T47D (cell line): Measurements from ENCODE around the gene TMOD3.
"Not testable (repeated sequence)": the region's sequence is repeated elsewhere in the genome, so short reads cannot be mapped to it uniquely, and the experiment has no call there.

ENCODE experiments used
- DNase-seq, 2 experiments: peaks; one replicate each; pipeline versions ENCODE4 v3.0.0 to v3.0.0-alpha.2; 2011 to 2012; ENCODE audit warnings: low read depth in 1 of 2, low spot score in 1 of 2
- JUND ChIP-seq: IDR thresholded peaks from 2 replicates; pipeline ENCODE4 v1.6.1; 2012; ENCODE audit warnings: low read depth
- in situ Hi-C: cut with HindIII; loops from 2 replicates; pipeline ENCODE4 v1.10.0; 2016; ENCODE audit warnings: low sequenced_read_pairs, low pct_unique_long_range_greater_than_20kb

Gene TMOD3

DNA sequence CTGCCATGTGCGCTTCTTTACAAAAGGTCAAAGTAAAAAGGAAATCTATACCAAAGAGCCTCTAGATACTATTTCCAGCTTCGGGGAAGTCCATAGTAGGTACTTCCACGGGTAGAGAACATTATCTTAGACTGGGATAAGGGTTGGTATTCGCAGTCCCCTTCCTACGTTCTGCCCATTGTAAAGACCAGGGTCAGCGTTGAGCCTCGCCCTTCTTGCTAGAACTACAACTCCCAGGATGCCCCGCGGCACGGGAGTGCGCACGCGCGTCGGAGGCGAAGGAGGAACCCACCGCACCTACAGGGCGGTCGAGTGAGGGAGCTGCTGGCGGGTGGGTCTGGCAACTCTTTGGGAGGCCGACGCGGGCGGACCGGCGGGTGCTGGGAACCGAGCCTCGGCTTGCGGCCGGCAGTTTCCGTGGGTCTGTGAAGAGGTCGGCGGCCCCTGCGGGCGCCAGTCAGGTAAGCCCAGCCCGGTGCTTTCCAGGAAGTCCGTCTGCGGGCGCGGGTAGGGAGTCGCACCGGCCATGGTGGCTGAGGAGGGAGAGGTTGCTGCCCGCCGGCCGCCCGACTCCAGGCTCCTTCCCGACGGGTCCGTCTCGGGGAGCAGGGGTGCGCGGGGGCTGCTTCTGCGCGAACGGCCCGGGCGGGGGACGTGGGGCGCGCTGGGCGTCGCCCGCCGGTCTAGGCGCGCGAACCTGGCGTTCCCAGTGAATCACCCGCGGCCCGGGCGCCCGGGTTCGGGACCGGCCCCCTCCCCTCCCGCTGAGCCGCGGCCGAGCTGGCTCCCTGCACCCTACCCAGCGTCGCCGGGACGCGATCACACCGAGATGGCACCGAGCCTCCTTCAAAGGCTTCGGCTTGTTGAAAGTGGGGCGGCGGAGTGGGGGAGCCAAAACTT, at the start of gene TMOD3:
Gene TMOD3 (plus strand): TSS at position 278 of the 900 bp plus-strand sequence. CDS start 33,232 bp downstream, outside the sequence.
- no peak for TF ChIP-seq JUND
- peak; percentile 75 to 91 for DNase-seq
- in situ Hi-C loops: no loop called here

DNA sequence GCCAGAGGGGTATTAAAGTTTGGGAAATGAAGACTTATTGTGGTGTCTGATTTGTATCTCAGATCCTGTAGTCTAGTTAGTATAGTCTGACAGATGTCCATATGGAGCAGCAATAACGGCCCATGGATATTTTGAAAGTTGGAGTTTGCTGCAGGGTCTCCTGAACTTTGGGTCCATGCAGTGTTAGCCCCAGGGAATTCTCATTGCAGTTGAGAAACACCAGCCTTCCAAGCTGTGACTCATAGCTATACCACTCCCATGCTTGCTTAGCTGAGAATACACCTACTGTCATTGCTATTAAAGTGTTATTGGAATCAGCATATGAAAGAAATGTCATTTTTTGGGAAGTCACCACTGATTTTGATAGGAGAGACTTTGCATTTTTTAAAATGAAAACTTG, 48.8 kb upstream of the TMOD3 start:
- DNase-seq: no peak
- no peak for TF ChIP-seq JUND
- in situ Hi-C loops: no loop called here

DNA sequence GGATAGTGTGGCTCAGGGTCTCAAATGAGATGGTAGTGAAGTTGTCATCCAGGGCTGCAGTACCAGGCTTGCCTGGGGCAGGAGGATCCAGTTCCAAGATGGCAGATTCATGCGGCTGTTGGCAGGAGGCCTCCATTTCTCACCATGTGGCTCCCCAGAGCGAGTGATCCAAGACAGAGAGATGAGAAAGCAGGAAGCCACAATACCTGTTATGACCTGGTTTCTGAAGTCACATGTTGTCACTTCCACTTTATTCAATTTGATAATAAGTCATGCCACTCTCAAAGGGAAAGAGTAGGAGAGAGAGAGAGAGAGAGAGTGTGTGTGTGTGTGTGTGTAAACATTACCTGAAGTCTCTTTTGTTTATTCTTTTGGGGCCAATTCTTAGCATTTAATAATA, 47.9 kb upstream of the TMOD3 start:
- no peak for TF ChIP-seq JUND
- in situ Hi-C loops: no loop called here
- no peak for DNase-seq

DNA sequence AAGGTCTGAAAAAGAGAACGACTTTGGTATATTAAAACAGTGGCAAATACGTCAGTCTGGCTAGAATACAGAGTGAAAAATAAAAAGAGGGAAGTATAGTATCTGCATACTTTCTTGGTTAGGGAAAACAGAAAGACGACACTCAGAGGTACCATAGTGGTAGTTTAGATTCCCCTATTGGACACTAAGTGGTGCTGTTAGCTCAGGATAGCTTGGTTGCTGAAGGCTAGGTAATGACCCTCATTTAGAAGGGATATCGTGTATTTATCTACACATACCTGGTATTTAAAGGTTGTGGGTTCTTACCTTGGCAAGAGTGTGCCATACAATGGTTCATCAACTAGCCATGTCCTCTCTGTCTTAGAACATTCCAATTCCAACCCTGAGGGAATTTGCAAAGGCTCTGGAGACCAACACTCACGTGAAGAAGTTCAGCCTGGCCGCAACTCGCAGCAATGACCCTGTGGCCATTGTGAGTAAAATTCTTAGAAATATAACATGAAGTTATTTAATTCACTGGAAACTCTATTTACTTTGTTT, 47.0 kb upstream of the TMOD3 start:
- peak in 1 of 2 experiments; percentile 51 for DNase-seq
- in situ Hi-C loops: no loop called here
- no peak for TF ChIP-seq JUND

DNA sequence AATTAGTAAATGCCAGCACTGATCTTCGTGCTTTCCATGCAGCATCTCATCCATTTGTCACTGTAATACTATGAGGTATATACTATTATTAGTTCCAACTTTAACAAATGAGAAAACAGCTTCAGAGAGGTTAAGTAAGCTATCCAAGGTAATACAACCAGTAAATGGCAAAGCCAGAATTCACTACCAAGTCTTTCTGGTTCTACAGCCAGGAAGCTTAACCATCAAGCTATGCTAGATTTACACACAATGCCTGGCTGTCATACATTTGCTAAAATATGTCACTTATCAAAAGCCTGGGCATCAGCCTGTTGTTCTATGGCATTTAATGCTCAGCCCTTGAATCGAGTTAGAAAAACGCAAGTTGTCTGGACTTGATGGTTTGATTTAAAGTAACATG, 45.5 kb upstream of the TMOD3 start:
- no peak for DNase-seq
- no peak for TF ChIP-seq JUND
- in situ Hi-C loops: no loop called here

DNA sequence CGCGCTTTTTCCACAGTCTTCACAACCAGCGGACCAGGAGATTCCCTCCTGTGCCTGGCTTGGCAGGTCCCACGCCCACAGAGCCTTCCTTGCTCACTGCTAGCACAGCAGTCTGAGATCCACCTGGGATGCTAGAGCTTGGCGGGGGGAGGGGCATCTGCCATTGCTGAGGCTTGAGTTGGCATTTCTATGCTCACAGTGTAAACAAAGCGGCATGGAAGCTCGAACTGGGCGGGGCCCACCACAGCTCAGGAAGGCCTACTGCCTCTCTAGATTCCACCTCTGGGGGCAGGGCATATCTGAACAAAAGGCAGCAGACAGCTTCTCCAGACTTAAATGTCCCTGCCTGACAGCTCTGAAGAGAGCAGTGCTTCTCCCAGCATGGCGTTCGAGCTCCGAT, 42.3 kb upstream of the TMOD3 start:
- in situ Hi-C loops, DNase-seq: not testable (repeated sequence)

DNA sequence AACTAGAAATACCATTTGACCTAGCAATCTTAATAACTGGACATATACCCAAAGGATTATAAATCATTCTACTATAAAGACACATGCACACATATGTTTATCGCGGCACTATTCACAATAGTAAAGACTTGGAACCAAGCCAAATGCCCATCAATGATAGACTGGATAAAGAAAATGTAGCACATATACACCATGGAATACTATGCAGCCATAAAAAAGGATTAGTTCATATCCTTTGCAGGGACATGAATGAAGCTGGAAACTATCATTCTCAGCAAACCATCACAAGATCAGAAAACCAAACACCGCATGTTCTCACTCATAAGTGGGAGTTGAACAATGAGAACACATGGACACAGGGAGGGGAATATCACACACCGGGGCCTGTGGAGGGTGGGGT, 37.0 kb upstream of the TMOD3 start:
- in situ Hi-C loops, DNase-seq: not testable (repeated sequence)

DNA sequence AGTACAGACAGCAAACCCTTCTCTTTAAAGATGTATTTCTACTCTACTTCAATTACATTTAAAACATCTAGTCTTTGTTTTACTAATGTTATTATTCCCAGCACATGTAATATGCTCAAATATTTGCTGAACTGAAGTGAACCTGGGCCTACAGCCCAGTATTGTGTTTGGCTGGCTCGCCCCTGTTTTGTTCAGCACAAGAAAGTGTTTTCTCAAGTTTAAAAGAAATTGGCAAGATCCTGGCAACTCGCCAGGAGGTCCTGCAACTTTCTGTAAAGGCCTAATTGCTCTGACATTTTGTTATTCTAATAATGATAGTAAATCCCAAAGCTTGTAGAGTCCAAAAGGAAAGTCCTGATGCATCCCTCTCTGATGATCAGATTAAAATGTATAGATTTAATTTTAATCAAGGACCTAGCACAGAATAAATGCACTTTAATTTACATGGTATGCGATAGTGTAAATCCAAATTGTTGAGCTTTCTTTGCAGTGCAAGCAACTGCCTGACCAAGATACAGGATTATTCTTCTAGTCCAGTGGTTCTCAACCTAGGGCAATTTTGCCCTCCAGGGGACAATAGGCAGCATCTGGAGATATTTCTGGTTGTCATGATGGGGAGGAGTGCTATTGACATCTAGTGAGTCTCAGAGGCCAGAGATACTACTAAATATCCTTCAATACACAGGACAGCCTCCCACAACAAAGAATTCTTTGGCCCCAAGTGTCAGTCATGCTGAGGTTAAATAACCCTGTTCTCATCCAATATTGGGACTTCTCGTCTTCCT, 35.7 kb upstream of the TMOD3 start:
- no peak for TF ChIP-seq JUND
- DNase-seq: no peak
- in situ Hi-C loops: no loop called here

DNA sequence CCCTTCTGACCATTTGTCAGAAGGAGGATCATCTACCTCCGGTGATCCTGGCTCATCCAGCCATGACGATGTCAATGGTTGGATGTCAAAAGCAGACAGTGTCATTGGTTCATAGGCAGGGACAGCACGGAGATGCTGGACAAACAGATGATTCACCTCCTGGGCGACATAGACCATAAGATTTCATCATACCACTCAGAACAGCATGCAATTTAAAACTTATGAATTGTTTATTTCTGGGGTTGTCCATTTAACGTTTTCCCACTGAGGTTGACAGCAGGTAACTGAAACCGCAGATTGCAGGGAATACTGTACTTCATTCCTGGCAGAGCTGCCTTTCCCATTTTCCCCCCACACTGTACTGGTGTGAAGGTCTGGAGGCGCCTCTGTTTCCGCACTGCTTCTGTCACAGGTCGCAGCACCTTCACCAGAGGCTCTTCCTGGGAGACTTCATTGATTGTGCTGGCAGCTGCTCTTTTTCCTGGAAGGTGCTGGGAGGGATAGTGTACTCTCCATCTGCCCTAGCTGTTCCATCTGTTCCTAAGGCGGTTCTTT, 32.5 kb upstream of the TMOD3 start:
- TF ChIP-seq JUND: no peak
- in situ Hi-C loops: no loop called here
- no peak for DNase-seq

DNA sequence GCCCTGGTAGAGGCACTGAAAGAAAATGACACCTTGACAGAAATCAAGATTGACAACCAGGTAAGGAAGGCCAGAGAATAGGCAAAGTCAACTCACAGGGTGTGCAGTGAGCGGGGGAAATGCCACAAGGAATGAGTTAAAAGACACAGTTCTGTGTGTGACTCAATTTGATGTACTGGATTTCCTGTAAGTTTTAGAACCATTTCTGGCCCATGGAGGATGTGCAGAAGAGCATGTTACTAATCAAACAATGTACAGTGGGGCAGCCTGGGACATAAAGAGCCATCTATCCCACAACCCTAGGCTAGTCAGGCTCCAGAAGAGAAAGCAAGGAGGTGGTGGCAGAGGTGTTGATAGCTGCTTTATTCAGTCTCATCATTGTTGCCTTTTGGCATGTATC, 31.2 kb upstream of the TMOD3 start:
- in situ Hi-C loops: no loop called here
- TF ChIP-seq JUND: no peak
- no peak for DNase-seq

DNA sequence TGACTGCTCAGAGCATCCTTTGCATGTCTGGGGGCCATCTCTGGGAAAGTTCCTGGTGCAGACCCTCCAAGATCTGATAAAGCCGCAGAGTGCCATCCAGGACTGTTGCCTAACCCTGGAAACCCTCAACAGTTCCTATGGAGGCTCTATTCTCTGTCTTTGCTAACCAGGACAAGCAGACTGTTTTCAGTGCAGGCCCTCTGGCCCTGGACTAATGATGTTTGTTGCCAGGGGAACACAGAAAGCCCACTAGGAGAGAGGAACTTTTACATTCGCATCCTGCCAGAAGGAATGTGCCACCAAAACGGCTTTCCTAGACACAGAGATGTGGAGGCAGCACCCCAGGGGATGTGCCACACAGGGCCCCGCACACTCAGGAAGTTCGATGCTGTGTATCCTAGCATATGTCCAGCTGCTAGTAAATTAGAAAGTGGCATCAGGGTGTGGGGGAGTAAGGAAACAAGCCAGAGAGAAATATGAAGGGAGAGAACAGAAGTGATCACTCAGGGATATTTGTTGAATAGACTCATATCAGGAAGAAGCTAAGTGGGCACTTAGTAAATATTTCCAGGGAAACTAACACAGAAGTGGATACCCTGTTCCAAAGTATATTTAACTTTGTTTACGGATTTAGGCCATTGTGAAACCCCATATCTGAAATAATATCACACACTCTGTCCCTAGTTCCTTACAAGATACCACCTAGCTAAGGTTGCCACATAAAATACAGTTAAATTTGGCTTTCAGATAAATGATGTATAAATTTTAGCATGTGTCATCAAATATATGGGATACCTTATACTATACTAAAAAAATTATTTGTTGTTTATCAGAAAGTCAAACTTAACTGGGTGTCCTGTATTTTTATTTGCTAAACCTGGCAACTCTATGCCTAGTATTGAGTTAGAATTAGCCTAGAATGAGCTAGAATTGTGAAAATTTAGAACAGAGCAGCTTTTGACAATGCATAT, 29.9 kb upstream of the TMOD3 start:
- DNase-seq: no peak
- in situ Hi-C loops: no loop called here
- no peak for TF ChIP-seq JUND

DNA sequence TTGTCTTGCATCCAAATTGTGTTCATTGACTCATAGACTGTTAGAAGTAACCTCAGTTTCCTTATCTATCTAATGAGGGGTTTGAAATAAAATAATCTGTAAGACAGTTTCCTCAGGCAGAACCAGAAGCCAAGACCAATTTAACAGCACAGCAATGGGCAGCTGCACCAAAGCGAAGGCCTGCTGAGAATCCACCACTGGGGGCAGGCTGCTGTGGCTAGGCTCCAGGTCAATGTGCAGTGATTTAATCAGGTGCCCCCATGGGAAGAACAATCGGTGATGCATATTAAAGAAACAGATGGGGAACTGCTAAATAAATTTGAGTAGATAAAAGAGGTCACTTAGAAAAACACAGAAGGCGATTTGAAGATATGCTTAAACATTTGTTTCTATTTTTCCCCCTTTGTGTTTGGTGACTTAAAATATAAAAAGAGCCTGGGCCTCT, 28.0 kb upstream of the TMOD3 start:
- no peak for TF ChIP-seq JUND
- peak in 1 of 2 experiments; percentile 36 for DNase-seq
- in situ Hi-C loops: no loop called here
